DND-41 (cell line): ENCODE data around the gene SOAT1.
"Not testable (repeated sequence)": the region's sequence is repeated elsewhere in the genome, so short reads cannot be mapped to it uniquely, and the experiment has no call there.

Source experiments
- EZH2 ChIP-seq: IDR thresholded peaks from 3 replicates; pipeline ENCODE4 v1.6.1; 2012; ENCODE audit warnings: borderline replicate concordance, low read depth, mild to moderate bottlenecking, moderate library complexity, low read length, inconsistent platforms; ENCODE audit not compliant: severe bottlenecking
- TF ChIP-seq, protein P1 (sequence below): IDR thresholded peaks from 2 replicates; pipeline ENCODE4 v1.5.1; 2012; ENCODE audit warnings: borderline replicate concordance, low read length, moderate library complexity, mild to moderate bottlenecking; ENCODE audit not compliant: poor library complexity, severe bottlenecking; ENCODE audit errors: extremely low read depth

DNA sequence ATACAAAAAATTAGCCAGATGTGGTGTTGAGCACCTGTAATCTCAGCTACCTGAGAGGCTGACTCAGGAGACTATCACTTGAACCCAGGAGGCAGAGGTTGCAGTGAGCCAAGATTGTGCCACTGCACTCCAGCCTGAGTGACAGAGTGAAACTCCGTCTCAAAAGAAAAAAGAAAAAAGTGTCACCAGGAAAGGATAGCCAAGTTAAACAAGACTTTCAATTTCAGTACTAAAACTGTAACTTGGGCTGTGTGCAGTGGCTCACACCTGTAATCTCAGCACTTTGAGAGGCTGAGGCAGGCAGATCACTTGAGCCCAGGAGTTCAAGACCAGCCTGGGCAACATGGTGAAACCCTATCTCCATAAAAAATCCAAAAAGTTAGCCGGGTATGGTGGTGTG lies 48.2 kb upstream of the SOAT1 start:
- TF ChIP-seq, protein P1, sequence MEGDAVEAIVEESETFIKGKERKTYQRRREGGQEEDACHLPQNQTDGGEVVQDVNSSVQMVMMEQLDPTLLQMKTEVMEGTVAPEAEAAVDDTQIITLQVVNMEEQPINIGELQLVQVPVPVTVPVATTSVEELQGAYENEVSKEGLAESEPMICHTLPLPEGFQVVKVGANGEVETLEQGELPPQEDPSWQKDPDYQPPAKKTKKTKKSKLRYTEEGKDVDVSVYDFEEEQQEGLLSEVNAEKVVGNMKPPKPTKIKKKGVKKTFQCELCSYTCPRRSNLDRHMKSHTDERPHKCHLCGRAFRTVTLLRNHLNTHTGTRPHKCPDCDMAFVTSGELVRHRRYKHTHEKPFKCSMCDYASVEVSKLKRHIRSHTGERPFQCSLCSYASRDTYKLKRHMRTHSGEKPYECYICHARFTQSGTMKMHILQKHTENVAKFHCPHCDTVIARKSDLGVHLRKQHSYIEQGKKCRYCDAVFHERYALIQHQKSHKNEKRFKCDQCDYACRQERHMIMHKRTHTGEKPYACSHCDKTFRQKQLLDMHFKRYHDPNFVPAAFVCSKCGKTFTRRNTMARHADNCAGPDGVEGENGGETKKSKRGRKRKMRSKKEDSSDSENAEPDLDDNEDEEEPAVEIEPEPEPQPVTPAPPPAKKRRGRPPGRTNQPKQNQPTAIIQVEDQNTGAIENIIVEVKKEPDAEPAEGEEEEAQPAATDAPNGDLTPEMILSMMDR: not testable (repeated sequence)
- not testable (repeated sequence) for TF ChIP-seq EZH2
